ENCODE data around the gene PCCA.
"Not testable (repeated sequence)": the region's sequence is repeated elsewhere in the genome, so short reads cannot be mapped to it uniquely, and the experiment has no call there.

The PCCA gene

GRCh38 chr13:100149389-100149788 lies 60.5 kb downstream of the PCCA start:
- no peak for DNase-seq (ENCODE audit: low read depth)
- TF ChIP-seq CTCF (IDR thresholded peaks at IDR 0.05; ENCODE audit: low read length, missing control alignments), result no peak

DNA sequence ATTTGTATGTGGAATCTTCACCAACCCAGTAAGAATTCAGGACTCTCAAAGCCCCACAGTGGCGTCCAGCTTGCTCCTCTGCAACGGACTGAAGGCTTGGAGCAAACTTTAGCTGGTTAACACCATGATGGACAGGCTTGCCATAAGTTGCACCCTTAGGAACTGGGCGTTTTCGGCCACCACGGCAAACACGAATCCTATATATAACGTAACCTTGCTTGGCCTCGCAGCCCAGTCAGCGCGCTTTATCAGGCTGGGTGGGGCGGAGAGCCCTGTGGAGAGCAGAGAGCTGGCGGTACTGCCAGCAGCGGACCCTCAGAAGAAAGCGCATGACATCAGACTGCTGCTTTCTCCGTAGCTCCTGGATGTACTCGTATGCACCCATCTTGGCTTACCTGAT lies 61.8 kb downstream of the PCCA start:
- not testable (repeated sequence) for H3K4me3 ChIP-seq (replicated peaks; ENCODE audit: low read depth, low read length); DNase-seq (ENCODE audit: low read depth)

More at GRCh38 chr13:100149389-100149788, 60.5 kb downstream of the PCCA start:
- H3K4me3 ChIP-seq (replicated peaks; ENCODE audit: low read depth, low read length), result no peak overlapping the region

GRCh38 chr13:100154842-100155416 lies 66.0 kb downstream of the PCCA start:
- no peak for DNase-seq (ENCODE audit: low read depth)
- TF ChIP-seq CTCF (IDR thresholded peaks at IDR 0.05; ENCODE audit: low read length, missing control alignments), result no peak
- no peak overlapping the region for H3K4me3 ChIP-seq (replicated peaks; ENCODE audit: low read depth, low read length)

DNA sequence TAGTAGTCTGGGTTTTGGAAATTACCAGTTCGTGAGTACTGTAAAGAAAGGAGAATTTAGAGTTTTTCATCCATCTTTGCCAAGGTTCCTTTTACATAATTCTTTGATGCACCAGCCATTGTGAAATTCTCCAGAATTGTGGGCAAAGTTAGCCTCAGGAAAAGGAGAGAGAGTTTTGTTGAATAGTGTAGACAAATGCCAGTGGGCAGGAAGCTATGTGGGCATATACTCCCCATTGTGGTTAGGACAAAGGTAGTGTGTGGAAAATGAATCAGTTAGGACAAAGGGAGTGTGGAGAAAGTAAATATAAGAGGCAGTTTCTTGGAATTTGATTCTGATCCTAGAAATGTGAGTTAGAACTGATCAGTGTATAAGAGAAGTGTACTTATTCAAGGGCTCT lies 67.9 kb downstream of the PCCA start:
- DNase-seq (ENCODE audit: low read depth), result peak; percentile 48
- no peak overlapping the region for H3K4me3 ChIP-seq (replicated peaks; ENCODE audit: low read depth, low read length)
- no peak for TF ChIP-seq CTCF (IDR thresholded peaks at IDR 0.05; ENCODE audit: low read length, missing control alignments)

GRCh38 chr13:100158569-100158968 lies 69.7 kb downstream of the PCCA start:
- no peak for TF ChIP-seq CTCF (IDR thresholded peaks at IDR 0.05; ENCODE audit: low read length, missing control alignments)
- H3K4me3 ChIP-seq (replicated peaks; ENCODE audit: low read depth, low read length), result no peak overlapping the region
- no peak for DNase-seq (ENCODE audit: low read depth)

GRCh38 chr13:100159584-100159983 lies 70.7 kb downstream of the PCCA start:
- no peak for TF ChIP-seq CTCF (IDR thresholded peaks at IDR 0.05; ENCODE audit: low read length, missing control alignments)
- no peak for DNase-seq (ENCODE audit: low read depth)
- H3K4me3 ChIP-seq (replicated peaks; ENCODE audit: low read depth, low read length), result no peak overlapping the region

- no peak overlapping the region for H3K4me3 ChIP-seq (replicated peaks; ENCODE audit: low read depth, low read length)
These were observed 71.6 kb downstream of the PCCA start for GRCh38 chr13:100160450-100160849.

More at GRCh38 chr13:100160450-100160849, 71.6 kb downstream of the PCCA start:
- TF ChIP-seq CTCF (IDR thresholded peaks at IDR 0.05; ENCODE audit: low read length, missing control alignments), result no peak
- no peak for DNase-seq (ENCODE audit: low read depth)

Data from fibroblast of pulmonary artery (primary cell).